GM12878 (cell line): ENCODE data around the gene PDGFC.

Experiments used
- CTCF ChIP-seq, 3 experiments: IDR thresholded peaks in 2 of 3; conservative IDR thresholded peaks in 1 of 3; 2 replicates each; pipeline ENCODE4 v1.5.1; 2011; ENCODE audit warnings: low read depth in 3 of 3, low read length in 3 of 3, mild to moderate bottlenecking in 3 of 3, control low read depth in 2 of 3, moderate library complexity in 2 of 3, inconsistent platforms in 1 of 3, mixed read lengths in 1 of 3; ENCODE audit not compliant: control insufficient read depth in 2 of 3, insufficient read depth in 1 of 3; ENCODE audit errors: extremely low read depth in 1 of 3
- ELK1 ChIP-seq: IDR thresholded peaks from 2 replicates; pipeline ENCODE4 v1.6.1; 2012; ENCODE audit warnings: low read depth, low read length, improper control_type of control experiment
- NFIC ChIP-seq: IDR thresholded peaks from 2 replicates; pipeline ENCODE4 v1.6.1; 2012; ENCODE audit warnings: low read depth, mild to moderate bottlenecking, inconsistent platforms, low read length, moderate library complexity
- NFYB ChIP-seq: IDR thresholded peaks from 2 replicates; pipeline ENCODE4 v1.6.1; 2011; ENCODE audit warnings: low read depth, mild to moderate bottlenecking, low read length, improper control_type of control experiment, moderate library complexity; ENCODE audit not compliant: insufficient read depth
- USF2 ChIP-seq: IDR thresholded peaks from 2 replicates; pipeline ENCODE4 v1.6.1; 2011; ENCODE audit warnings: low read depth, low read length, improper control_type of control experiment, borderline replicate concordance

- TF ChIP-seq NFYB (no peak), CTCF (IDR thresholded peaks at IDR 0.05 in 2 of 3, conservative IDR thresholded peaks at IDR 0.05 in 1 of 3; ENCODE audit: control insufficient read depth in 2 of 3, extremely low read depth in 1 of 3, insufficient read depth in 1 of 3, low read depth in 3 of 3, low read length in 3 of 3) (no peak), USF2 (no peak), ELK1 (no peak), NFIC (no peak)
These were observed 41.2 kb upstream of the PDGFC start for GRCh38 chr4:157012781-157013180.
